ENCODE data around the gene GTF2IRD2.
"Not testable (repeated sequence)": the region's sequence is repeated elsewhere in the genome, so short reads cannot be mapped to it uniquely, and the experiment has no call there.

Gene GTF2IRD2

DNA sequence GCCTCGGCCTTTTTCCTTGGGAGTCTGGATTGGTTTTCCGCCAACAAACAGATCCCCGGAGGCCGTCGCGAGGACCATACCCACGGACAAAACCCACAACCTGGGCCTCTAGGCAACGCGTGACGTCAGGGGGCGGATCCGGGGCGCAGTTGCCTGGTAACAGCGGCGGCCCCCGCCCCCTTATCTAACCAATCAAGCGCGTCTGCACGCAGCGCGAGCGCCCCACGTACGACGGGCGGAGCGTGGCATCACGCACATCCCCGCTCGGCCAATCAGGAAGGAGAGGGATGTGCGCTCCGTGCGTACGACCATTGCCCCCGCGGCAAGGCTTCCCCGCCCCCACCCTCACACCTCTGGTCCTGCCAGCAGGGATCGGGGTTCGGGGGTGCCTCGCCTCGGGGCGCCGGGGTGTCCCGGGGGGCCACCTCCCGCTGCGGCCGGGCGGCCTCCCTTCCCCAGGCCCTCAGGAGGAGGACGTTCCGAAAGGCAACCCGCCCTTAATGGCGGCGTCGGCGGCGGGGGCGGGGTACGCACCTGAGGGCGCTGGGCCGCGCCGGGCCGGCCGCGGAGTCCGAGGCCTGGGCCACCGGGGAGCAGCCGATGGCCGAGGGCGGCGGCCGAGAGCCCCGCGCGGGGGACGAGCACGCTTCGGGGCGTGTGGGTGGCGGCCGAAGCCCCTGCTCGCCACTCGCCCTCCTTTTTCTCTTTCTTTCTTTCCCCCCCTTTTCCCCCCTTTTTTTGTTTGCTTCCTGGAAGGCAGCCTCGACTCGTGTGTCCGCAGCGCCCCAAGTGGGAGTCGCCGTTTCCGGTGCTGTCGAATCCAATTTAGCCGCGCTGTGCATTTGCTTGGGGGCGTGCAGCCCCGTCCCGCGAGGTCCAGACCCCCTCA is at the start of gene GTF2IRD2:
Gene GTF2IRD2, minus strand, starts transcription at position 773 of the 889 bp plus-strand sequence. CDS start 15,227 bp downstream, outside the sequence.
- not testable (repeated sequence) for DNase-seq (ENCODE audit: extremely low read depth, low read depth)

DNA sequence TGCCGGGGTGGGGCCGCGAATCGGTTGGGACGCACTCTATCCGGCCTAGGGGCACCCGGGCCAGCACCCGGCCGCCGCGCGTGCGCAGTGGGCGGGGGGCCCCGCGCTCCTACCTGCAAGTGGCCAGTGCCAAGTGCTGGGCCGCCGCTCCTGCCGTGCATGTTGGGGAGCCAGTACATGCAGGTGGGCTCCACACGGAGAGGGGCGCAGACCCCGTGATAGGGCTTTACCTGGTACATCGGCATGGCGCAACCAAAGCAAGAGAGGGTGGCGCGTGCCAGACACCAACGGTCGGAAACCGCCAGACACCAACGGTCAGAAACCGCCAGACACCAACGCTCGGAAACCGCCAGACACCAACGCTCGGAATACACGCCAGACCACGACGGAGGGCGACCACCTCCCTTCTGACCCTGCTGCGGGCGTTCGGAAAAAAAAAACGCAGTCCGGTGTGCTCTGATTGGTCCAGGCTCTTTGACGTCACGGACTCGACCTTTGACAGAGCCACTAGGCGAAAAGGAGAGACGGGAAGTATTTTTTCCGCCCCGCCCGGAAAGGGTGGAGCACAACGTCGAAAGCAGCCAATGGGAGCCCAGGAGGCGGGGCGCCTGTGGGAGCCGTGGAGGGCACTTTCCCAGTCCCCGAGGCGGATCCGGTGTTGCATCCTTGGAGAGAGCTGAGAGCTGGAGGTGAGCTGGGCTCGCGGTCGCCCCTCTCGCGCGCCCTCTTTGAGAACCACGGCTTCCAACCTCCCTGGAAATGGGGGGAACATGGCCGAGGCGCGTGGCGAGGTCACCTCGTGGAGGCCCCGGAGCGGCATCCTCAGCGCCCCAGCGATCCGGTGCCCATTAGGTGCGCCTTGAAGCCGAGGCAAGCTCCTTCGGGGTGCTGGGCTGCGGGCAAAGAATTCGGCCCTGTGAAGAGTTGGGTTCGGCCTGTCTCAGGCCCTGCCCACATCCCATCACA is 39.0 kb upstream of the GTF2IRD2 start:
- not testable (repeated sequence) for DNase-seq (ENCODE audit: extremely low read depth, low read depth)

DNA sequence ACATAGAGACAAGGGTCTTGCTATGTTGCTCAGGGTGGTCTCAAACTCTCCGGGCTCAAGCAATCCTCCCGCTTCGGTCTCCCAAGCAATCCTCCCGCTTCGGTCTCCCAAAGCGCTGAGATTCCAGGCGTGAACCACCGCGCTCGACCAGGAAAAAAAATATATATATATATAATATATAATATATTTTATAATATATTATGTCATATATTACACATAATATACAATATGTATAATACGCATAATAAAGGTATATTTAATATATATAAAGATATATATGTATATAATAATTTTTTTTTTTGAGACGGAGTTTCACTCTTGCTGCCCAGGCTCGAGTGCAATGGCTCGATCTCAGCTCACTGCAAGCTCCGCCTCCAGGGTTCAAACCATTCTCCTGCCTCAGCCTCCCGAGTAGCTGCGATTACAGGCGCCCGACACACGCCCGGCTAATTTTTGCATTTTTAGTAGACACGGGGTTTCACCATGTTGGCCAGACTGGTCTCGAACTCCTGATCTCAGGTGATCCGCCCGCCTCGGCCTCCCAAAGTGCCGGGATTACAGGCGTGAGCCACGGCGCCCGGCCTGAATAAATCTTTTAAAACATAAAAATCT is 38.2 kb upstream of the GTF2IRD2 start:
- DNase-seq (ENCODE audit: extremely low read depth, low read depth), result not testable (repeated sequence)

DNA sequence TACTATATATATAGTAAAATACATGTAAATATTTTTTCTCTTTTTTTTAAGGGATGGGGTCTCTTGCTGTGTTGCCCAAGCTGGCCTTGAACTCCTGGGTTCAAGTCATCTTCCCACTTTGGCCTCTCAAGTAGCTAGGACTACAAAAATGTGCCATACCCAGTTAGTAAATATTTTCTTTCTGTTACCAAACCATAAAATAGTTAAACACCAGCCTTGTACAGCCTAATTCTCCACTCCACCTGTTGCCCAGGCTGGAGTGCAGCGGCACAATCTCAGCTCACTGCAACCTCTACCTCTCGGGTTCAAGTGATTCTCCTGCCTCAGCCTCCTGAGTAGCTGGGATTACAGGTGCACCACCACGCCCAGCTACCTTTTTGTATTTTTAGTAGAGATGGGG is 33.9 kb upstream of the GTF2IRD2 start:
- not testable (repeated sequence) for DNase-seq (ENCODE audit: extremely low read depth, low read depth)

DNA sequence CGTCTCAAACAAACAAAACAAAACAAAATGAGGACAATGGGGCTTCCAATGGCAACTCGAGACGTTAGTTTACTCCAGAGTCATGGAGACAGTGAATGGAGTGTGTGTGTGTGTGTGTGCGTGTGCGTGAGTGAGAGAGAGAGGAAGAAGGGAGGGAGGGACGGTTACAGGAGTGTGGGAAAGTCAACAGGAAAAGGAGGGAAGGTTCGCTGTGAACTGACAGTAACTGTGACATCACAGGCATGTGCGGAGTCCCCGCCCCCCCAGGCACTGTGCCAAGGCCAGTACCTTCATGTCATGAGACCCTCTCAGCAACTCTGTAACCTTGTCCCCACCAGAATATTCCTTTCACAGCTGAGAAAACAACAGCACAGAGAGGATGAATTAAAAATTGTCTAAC is 30.7 kb upstream of the GTF2IRD2 start:
- DNase-seq (ENCODE audit: extremely low read depth, low read depth), result not testable (repeated sequence)

DNA sequence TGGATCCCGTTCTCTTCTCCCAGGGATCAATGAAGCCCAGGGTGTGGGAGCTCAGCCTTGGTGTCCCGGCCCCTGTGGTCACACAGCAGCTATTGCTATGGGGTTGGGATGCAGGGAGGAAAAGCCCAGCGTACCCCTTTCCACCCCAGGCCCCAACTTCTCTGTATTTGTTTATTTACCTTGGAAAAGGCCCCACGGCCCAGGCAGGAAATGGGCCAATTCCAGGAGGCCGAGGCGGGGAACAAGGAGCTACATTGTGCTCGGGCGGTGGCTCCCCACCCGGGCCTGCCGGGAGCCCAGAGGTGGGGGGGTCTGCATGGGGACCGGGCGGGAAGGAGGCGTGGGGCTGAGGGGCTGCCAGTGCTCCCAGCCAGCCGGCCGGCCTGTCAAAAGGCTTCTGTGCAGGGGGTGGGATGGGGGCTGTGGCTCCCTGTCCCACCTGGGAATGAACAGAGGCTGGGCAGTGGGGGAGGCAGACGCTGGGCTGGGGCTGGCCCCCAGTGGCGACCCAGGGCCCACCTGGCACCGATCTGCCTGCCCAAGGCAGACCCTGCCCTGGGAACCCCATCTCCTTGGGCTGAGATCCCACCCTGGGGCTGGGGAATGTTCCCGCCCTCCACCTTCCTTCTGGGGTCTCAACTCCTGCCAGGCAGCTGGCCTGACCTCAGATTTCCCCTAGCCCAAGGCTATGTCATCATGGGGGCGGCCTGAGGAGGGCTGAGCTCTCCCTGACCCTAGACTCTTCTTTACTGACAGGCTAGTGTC is 23.5 kb upstream of the GTF2IRD2 start:
- DNase-seq (ENCODE audit: extremely low read depth, low read depth), result not testable (repeated sequence)

DNA sequence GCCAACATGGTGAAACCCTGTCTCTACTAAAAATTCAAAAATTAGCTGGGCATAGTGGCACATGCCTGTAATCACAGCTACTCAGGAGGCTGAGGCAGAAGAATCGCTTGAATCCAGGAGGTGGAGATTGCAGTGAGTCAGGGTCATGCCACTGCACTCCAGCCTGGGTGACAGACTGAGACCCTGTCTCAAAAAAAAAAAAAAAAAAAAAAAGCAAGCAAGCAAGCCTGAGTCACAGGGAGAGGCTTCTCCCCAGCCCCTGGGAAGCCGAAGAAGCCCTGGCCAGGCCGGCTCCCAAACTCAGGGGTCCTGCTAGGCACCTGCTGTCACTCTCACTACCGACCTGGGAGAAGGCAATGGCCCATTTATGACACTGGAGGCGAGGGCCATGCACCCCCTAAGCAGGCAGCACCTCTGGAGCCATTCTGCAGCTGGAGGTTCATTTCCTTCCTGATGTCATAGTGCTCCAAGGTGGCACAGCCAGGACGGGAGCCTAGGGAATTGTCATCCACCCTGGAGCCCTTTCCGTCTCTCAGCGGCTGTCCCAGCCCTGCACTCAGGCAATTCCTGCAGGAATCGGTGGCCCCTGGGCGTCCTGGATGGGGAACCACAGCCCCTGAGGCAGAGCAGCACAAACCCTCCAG is 22.8 kb upstream of the GTF2IRD2 start:
- not testable (repeated sequence) for DNase-seq (ENCODE audit: extremely low read depth, low read depth)

DNA sequence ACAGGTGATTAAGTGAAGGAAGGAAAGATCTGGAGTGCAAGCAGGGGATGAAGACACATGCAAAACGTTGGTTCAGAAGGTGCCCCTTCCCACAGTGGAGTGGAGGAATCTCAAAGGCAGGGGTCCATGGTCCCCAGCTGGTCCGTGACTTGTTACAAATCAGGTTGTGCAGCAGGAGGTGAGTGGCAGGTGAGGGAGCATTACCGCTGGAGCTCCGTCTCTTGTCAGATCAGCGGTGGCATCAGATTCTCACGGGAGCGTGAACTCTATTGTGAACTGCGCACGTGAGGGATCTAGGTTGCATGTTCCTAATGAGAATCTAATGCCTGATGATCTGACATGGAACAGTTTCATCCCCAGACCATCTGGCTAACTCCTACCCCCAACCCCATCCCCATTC is 21.1 kb upstream of the GTF2IRD2 start:
- DNase-seq (ENCODE audit: extremely low read depth, low read depth), result not testable (repeated sequence)

DNA sequence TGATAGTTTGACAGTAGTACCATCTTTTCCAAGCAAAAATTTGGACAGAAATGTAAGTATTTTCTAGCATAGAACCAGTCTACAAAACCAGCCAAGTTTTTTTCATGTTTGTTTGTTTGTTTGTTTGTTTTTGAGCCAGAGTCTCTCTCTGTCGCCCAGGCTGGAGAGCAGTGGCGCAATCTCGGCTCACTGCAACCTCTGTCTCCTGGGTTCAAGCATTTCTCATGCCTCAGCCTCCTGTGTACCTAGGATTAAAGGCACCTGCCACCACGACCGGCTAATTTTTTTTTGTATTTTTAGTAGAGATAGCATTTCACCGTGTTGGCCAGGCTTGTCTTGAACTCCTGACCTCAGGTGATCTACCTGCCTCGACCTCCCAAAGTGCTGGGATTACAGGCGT is 14.4 kb upstream of the GTF2IRD2 start:
- not testable (repeated sequence) for DNase-seq (ENCODE audit: extremely low read depth, low read depth)

DNA sequence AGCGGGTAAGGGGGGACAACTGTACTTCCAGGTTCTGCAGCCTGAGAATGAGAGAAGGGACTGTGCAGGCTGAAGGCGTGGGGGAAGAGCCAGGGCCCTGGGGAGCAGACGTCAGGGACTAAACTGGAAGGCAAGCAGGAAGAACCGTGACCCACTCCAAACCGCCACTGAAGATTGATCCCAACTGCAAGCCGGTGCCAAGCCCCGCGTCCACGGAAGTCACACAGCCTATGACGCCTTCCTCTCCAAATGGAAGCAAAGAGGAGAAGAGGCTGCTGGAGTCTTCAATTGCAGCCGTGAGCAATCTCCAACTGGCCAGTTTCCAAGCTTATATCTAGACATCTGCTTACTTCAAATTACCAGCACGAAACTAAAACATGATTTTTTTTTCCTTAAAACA is 1.6 kb downstream of the GTF2IRD2 start:
- not testable (repeated sequence) for DNase-seq (ENCODE audit: extremely low read depth, low read depth)

DNA sequence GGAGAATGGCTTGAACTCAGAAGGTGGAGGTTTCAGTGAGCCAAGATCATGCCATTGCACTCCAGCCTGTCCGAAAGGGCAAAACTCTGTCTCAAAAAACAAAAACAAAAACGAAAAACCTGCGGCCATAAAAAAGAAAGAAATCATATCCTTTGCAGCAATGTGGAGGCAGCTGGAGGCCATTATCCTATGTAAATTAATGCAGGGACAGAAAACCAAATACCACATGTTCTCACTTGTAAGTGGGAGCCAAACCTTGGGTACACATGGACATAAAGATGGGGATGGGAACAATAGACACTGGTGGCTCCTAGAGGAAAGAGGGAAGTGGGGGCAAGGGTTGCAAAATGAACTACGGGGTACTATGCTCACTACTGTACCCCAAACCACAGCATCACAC is 21.0 kb downstream of the GTF2IRD2 start:
- not testable (repeated sequence) for DNase-seq (ENCODE audit: extremely low read depth, low read depth)

DNA sequence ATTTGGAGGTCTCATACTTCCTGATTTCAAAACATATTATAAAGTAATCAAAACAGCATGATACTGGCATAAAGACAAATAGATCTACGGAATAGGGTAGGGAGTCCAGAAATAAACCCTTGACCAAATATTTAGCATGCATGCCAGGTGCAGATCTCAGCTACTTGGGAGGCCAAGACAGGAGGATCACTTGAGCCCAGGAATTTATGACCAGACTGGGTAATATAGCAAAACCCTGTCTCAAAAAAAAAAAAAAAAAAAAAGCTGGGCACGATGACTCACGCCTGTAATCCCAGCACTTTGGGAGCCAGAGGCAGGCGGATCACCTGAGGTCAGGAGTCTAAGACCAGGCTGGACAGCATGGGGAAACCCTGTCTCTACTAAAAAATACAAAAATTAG is 21.4 kb downstream of the GTF2IRD2 start:
- not testable (repeated sequence) for DNase-seq (ENCODE audit: extremely low read depth, low read depth)

DNA sequence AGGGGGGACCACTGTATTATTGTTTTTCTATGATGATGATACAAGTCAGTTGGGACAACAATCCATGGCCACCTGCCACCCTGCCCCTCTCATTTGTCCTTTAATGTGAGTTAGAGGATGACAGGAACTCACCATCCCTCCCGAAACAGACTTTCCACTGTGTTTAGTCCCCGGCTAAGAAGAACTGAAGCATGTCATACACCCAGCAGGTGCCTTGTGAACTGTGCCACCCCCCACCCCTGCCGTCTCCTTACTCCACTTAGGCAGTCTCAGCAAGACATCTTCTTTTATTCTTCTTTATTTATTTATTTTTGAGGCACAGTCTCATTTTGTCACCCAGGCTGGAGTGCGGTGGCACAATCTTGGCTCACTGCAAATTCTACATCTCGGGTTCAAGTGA is 30.1 kb downstream of the GTF2IRD2 start:
- DNase-seq (ENCODE audit: extremely low read depth, low read depth), result not testable (repeated sequence)

DNA sequence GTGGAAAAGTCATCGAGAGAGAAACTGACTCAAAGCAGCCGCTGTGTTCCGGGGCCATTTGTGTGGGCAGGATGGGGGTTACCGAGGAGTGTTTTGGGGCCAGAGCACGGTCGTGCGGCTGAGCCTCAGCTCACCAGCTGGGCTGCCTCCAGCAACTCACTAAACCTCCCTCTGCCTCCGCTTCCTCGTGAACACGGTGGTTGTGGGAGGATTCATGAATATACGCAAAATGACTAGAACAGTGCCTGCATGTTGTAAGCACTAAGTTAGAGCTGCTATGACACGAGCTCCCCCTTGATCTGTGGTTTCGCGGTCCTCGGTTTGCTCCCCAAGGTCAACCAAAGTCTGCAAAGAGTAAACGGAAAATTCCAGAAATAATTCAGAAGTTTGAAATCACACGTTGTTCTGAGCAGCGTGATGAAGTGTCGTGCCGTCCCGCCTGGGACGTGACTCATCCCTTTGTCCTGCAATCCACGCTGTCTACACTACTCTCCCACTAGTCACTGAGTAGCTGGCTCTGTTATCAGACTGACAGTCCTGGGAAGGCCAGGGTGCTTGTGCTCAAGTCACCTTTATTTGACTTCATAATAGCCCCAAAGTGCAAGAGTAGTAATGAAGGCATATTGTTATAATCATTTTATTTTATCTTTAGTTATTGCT is 31.1 kb downstream of the GTF2IRD2 start:
- DNase-seq (ENCODE audit: extremely low read depth, low read depth), result not testable (repeated sequence)

DNA sequence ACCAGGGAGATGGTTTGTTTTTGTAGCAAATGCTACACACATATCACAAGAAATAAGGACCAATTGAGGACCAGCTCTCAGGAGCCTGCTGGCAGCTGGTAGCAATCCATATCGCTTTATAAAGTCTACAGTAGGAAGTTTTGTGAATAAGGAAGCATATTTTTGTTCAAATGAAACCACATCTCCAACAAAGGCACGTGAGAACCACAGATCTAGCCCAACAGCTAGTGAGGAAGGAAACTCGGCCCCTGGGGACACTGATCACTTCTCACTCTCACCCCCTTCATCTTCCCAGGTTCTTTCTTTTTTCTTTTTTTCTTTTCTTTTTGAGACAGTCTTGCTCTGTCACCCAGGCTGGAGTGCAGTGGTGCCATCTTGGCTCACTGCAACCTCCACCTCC is 35.5 kb downstream of the GTF2IRD2 start:
- DNase-seq (ENCODE audit: extremely low read depth, low read depth), result not testable (repeated sequence)

DNA sequence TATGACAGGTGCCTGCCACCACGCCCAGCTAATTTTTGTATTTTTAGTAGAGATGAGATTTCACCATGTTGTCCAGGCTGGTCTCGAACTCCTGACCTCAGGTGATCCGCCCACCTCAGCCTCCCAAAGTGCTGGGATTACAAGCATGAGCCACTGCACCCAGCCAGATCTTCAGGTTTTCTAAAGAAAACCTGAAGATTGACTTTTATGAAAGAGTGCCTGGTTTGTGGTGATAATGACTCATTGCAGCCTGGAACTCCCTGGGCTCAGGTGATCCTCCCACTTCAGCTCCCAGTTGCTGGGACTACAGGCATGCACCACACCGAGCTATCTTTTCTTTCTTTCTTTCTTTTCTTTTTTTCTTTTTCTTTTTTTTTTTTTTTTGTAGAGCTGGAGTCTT is 52.8 kb downstream of the GTF2IRD2 start:
- DNase-seq (ENCODE audit: extremely low read depth, low read depth), result not testable (repeated sequence)

DNA sequence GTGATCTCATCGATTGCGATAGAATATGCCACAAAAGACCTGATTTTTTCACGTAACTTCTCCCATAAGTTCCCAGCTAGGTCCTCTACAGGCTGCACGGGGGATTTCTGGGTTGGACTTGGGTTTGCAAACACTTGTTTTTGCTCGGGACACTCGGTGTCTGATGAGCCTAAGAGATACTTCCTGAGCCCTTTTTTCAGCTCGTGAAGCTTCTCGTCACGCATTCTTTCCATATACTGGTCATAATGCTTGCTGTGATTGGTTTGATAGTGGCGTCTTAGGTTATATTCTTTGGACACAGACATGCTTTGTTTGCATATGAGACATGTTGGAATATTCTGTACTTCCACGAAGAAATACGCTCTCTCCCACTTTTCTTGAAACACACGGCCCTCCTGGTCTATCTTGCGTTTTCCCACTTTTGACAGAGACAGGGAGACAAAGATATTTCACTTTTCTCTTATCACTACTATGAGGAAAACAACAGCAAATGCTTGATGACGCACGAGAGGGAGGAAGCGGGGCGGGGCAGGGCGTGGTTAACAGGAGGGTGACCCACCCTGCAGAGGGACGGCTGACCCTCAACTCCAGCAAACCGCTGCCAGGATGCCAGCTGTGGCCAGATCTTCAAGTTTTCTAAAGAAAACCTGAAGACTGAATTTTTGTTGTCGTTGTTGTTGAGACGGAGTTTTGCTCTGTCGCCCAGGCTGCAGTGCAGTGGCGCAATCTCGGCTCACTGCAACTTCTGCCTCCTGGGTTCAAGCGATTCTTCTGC is 53.4 kb downstream of the GTF2IRD2 start:
- not testable (repeated sequence) for DNase-seq (ENCODE audit: extremely low read depth, low read depth)

DNA sequence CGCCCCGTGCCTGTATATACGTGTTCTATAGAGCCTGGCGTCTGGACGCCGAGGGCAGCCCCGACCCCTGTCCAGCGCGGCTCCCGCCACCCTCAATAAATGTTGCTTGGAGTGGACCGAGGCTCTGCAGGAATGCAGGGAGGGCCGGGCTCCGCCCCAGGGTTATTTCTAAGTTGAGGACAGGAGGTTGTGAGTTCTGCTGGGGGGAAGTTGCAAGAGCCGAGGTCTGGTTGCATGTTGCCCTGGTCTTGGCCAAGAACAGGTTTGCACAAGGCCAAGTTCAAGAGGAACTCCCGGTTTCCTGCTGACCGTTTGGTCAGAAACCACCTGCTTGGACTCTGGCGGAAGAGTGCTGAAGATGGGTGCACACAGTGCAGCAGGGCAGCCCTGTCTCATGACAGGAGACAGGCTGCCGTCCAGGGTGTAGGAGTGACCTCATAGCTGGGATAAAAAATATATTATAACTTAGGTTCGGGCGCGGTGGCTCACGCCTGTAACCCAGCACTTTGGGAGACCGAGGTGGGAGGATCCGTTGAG is 62.1 kb downstream of the GTF2IRD2 start:
- not testable (repeated sequence) for DNase-seq (ENCODE audit: extremely low read depth, low read depth)
